Progenitor cell of endocrine pancreas (in vitro differentiated cells): Measurements from ENCODE around the gene SNX32. TPM values are rescaled to one million over a fixed set of nuclear protein-coding genes. Genes with fewer than 3 reads are reported as not detected.

Source experiments
- DNase-seq: peaks from one replicate; pipeline ENCODE4 v3.0.0; 2021; ENCODE audit warnings: low spot score; ENCODE audit not compliant: unreplicated experiment
- H3K27ac Mint-ChIP-seq: 2 replicates; pipeline ENCODE4 v1.8.0; 2021; ENCODE audit warnings: mild to moderate bottlenecking, moderate library complexity, mixed read lengths
- H3K27me3 Mint-ChIP-seq: 2 replicates; pipeline ENCODE4 v1.8.0; 2021; ENCODE audit warnings: mixed read lengths
- H3K36me3 Mint-ChIP-seq: 2 replicates; pipeline ENCODE4 v1.8.0; 2022; ENCODE audit warnings: mixed read lengths; ENCODE audit not compliant: insufficient read depth
- H3K4me1 Mint-ChIP-seq: 2 replicates; pipeline ENCODE4 v1.8.0; 2021; ENCODE audit warnings: low read depth, mixed read lengths
- H3K4me3 Mint-ChIP-seq: 2 replicates; pipeline ENCODE4 v1.8.0; 2021; ENCODE audit warnings: low read depth, mild to moderate bottlenecking, moderate library complexity, mixed read lengths
- H3K9me3 Mint-ChIP-seq: 2 replicates; pipeline ENCODE4 v1.8.0; 2021; ENCODE audit warnings: low read depth, mixed read lengths
- CTCF ChIP-seq: fragments of 200-600 bp; sonication (generic); IDR thresholded peaks from one replicate; pipeline ENCODE4 v1.5.0; 2021; ENCODE audit warnings: antibody characterized with exemption, mild to moderate bottlenecking; ENCODE audit not compliant: unreplicated experiment
- total RNA-seq: library from RNA; stranded (reverse); gene quantifications from 2 replicates; pipeline ENCODE4 v1.2.1, GENCODE V29; 2021

The SNX32 gene
- total RNA-seq, 1 donor from 2014 or later: 4.6 TPM

DNA sequence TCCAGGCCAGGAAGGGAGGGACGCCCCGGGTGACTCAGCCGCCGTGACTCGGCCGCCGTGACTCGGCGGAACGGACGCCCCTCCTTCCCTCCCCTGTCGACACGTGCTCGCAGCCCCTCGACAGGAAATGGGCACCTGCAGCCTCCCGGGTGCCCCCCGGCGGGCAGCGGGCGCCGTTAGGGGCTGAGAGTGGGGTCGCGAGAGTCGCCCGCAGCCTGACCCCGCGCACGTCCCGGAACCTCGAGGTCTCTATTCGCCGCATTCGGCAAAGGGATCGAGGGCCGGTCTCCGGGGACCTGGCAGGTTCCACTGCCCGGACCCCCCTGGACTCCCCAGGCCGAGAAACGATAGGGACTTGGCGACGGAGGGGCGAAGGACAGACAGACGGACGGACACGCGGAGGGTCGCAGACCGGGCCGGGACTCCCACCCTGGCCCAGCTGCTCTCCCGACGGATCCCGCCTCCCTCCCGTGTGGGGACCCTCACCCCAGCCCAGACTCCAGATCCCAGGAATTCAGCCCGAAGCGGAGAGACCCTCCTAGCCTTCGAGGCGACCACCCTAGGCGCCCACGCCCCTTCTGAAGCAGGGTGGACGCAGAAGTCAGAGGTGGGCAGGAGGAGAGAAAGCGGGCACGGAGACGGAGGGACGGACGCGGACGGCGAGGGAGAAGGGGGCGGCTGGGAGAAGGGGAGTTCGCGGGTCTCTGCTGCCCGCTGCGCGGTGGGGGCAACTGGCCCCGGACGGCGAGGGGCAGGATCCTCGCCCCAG lies 65.8 kb downstream of the SNX32 start:
- TF ChIP-seq CTCF: no peak
- Mint-ChIP-seq H3K36me3 (no peaks in the 10 kb centered on the region), H3K27ac (no peak overlapping the region), H3K4me1 (peaks cover 1% of the 10 kb centered on the region), H3K4me3 (peak overlapping the region; percentile 62), H3K27me3 (peaks cover 76% of the 10 kb centered on the region), H3K9me3 (no peaks in the 10 kb centered on the region)
- no peak for DNase-seq

GRCh38 chr11:65900125-65900898 lies 66.5 kb downstream of the SNX32 start, which contains the start of gene FOSL1:
TSS of gene FOSL1 (minus strand) at chr11:65900388. CDS start at chr11:65900339, 49 bp downstream.
- peak; percentile 64 for DNase-seq
- TF ChIP-seq CTCF: no peak
- Mint-ChIP-seq H3K4me1 (peaks cover 1% of the 10 kb centered on the region), H3K9me3 (no peaks in the 10 kb centered on the region), H3K27ac (peak within 1 kb of the TSS; percentile 85), H3K4me3 (peak within 1 kb of the TSS; percentile 62), H3K27me3 (peaks cover 73% of the 10 kb centered on the region), H3K36me3 (no peaks in the 10 kb centered on the region)

DNA sequence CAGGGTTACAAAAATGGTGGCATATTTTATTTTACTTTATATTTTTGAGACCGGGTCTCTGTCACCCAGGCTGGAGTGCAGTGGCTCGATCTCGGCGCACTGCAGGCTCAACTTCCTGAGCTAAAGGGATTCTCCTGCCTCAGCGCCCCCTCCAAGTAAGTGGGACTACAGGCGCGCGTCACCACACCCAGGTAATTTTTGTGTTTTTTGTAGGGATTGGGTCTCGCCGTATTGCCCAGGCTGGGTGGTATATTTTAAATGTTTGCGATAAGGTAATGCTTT lies 67.1 kb downstream of the SNX32 start:
- Mint-ChIP-seq H3K9me3 (no peaks in the 10 kb centered on the region), H3K4me1 (peaks cover 1% of the 10 kb centered on the region), H3K27ac (no peak overlapping the region), H3K36me3 (no peaks in the 10 kb centered on the region), H3K4me3 (peak overlapping the region; percentile 60), H3K27me3 (peaks cover 70% of the 10 kb centered on the region)
- TF ChIP-seq CTCF: no peak
- no peak for DNase-seq

- no peak for DNase-seq
- no peak overlapping the region for H3K27ac Mint-ChIP-seq
- H3K9me3 Mint-ChIP-seq: no peaks in the 10 kb centered on the region
- peaks cover 66% of the 10 kb centered on the region for H3K27me3 Mint-ChIP-seq
- no peak for TF ChIP-seq CTCF
- no peaks in the 10 kb centered on the region for H3K36me3 Mint-ChIP-seq
- H3K4me1 Mint-ChIP-seq: peaks cover 1% of the 10 kb centered on the region
- H3K4me3 Mint-ChIP-seq: no peak overlapping the region
Observed at GRCh38 chr11:65903068-65903481, 69.3 kb downstream of the SNX32 start.

Other genes with a start within 250 kb of the SNX32 start
- gene KCNK7, start 238.2 kb upstream of the SNX32 start, total RNA-seq: 0.95 and 1.7 TPM in 2 replicates
- gene MAP3K11, start 219.7 kb upstream of the SNX32 start, total RNA-seq: 61.4 and 63.8 TPM in 2 replicates
- 59.5 and 66.0 TPM in 2 replicates for gene PCNX3, start 218.2 kb upstream of the SNX32 start, total RNA-seq
- 19.5 and 20.2 TPM in 2 replicates for gene SIPA1, start 195.9 kb upstream of the SNX32 start, total RNA-seq
- gene RELA, start 171.0 kb upstream of the SNX32 start, total RNA-seq: 54.2 and 54.5 TPM in 2 replicates
- 65.8 and 73.1 TPM in 2 replicates for gene KAT5, start 121.7 kb upstream of the SNX32 start, total RNA-seq
- gene RNASEH2C, start 113.2 kb upstream of the SNX32 start, total RNA-seq: 38.5 and 44.0 TPM in 2 replicates
- 18.4 and 19.3 TPM in 2 replicates for gene AP5B1, start 53.0 kb upstream of the SNX32 start, total RNA-seq
- gene OVOL1, start 46.9 kb upstream of the SNX32 start, total RNA-seq: 12.4 and 12.7 TPM in 2 replicates
- gene CFL1, start 24.2 kb downstream of the SNX32 start, total RNA-seq: 864 and 890 TPM in 2 replicates
- gene MUS81, start 26.5 kb downstream of the SNX32 start, total RNA-seq: 55.5 and 60.5 TPM in 2 replicates
- gene EFEMP2, start 38.8 kb downstream of the SNX32 start, total RNA-seq: 84.9 and 90.5 TPM in 2 replicates
- gene CTSW, start 45.9 kb downstream of the SNX32 start, total RNA-seq: not detected in 2 replicates
- 67.7 and 77.8 TPM in 2 replicates for gene FIBP, start 54.5 kb downstream of the SNX32 start, total RNA-seq
- 7.4 and 7.9 TPM in 2 replicates for gene CCDC85B, start 56.7 kb downstream of the SNX32 start, total RNA-seq
- gene FOSL1, start 66.4 kb downstream of the SNX32 start, total RNA-seq: 1.7 and 2.6 TPM in 2 replicates
- gene C11orf68, start 85.1 kb downstream of the SNX32 start, total RNA-seq: 23.9 and 28.6 TPM in 2 replicates
- 61.5 and 65.8 TPM in 2 replicates for gene DRAP1, start 85.5 kb downstream of the SNX32 start, total RNA-seq
- not detected in 2 replicates for gene TSGA10IP, start 111.5 kb downstream of the SNX32 start, total RNA-seq
- 51.2 and 53.1 TPM in 2 replicates for gene SART1, start 127.8 kb downstream of the SNX32 start, total RNA-seq
- gene EIF1AD, start 168.2 kb downstream of the SNX32 start, total RNA-seq: 40.1 and 42.6 TPM in 2 replicates
- gene BANF1, start 168.5 kb downstream of the SNX32 start, total RNA-seq: 200 and 222 TPM in 2 replicates
- gene CST6, start 178.0 kb downstream of the SNX32 start, total RNA-seq: not detected in 2 replicates
- gene CATSPER1, start 192.5 kb downstream of the SNX32 start, total RNA-seq: not detected in 2 replicates
- gene GAL3ST3, start 215.2 kb downstream of the SNX32 start, total RNA-seq: 3.9 and 4.8 TPM in 2 replicates
- gene SF3B2, start 218.4 kb downstream of the SNX32 start, total RNA-seq: 211 and 216 TPM in 2 replicates
- 68.3 and 72.3 TPM in 2 replicates for gene PACS1, start 236.3 kb downstream of the SNX32 start, total RNA-seq